ENCODE measurements around the gene TAF1D.
A peak's percentile ranks its signal among the peaks of the same experiment; 100 is the strongest.
"Not testable (repeated sequence)": the region's sequence is repeated elsewhere in the genome, so short reads cannot be mapped to it uniquely, and the experiment has no call there.

TAF1D gene

GRCh38 chr11:93747122-93747521 is 5.8 kb upstream of the TAF1D start:
- no peak for DNase-seq (ENCODE audit: low read depth)

GRCh38 chr11:93746101-93746500 is 4.8 kb upstream of the TAF1D start:
- no peak for DNase-seq (ENCODE audit: low read depth)

- not testable (repeated sequence) for DNase-seq (ENCODE audit: low read depth)
Observed at GRCh38 chr11:93745005-93745755, 3.9 kb upstream of the TAF1D start.

GRCh38 chr11:93744669-93745004 is 3.3 kb upstream of the TAF1D start:
- DNase-seq (ENCODE audit: low read depth) = no peak

- no peak for DNase-seq (ENCODE audit: low read depth)
Observed at GRCh38 chr11:93743291-93743690, 2.0 kb upstream of the TAF1D start.

GRCh38 chr11:93741882-93742226 is 559 bp upstream of the TAF1D start:
- no peak for DNase-seq (ENCODE audit: low read depth)

GRCh38 chr11:93740730-93741093 is 583 bp downstream of the TAF1D start:
- DNase-seq (ENCODE audit: low read depth) = peak; percentile 72

GRCh38 chr11:93740031-93740729 is 1.1 kb downstream of the TAF1D start:
- peak; percentile 81 for DNase-seq (ENCODE audit: low read depth)

- DNase-seq (ENCODE audit: low read depth) = peak; percentile 31
Observed at GRCh38 chr11:93738647-93739081, 2.6 kb downstream of the TAF1D start.

GRCh38 chr11:93737904-93738612 is 3.2 kb downstream of the TAF1D start:
- peak; percentile 31 for DNase-seq (ENCODE audit: low read depth)

GRCh38 chr11:93736129-93736528 is 5.2 kb downstream of the TAF1D start:
- DNase-seq (ENCODE audit: low read depth) = peak; percentile 49

GRCh38 chr11:93735627-93736026 is 5.7 kb downstream of the TAF1D start:
- DNase-seq (ENCODE audit: low read depth) = no peak

- no peak for DNase-seq (ENCODE audit: low read depth)
Observed at GRCh38 chr11:93734427-93735222, 6.7 kb downstream of the TAF1D start.

- no peak for DNase-seq (ENCODE audit: low read depth)
Observed at GRCh38 chr11:93733474-93733873, 7.8 kb downstream of the TAF1D start.

GRCh38 chr11:93732237-93732892 is 8.9 kb downstream of the TAF1D start:
- no peak for DNase-seq (ENCODE audit: low read depth)

GRCh38 chr11:93730108-93731107 is 10.9 kb downstream of the TAF1D start:
- DNase-seq (ENCODE audit: low read depth) = no peak

GRCh38 chr11:93729129-93729616 is 12.1 kb downstream of the TAF1D start:
- DNase-seq (ENCODE audit: low read depth) = peak; percentile 19

- peak; percentile 18 for DNase-seq (ENCODE audit: low read depth)
Observed at GRCh38 chr11:93728792-93729128, 12.5 kb downstream of the TAF1D start.

- DNase-seq (ENCODE audit: low read depth) = peak; percentile 23
Observed at GRCh38 chr11:93727985-93728791, 13.1 kb downstream of the TAF1D start.

GRCh38 chr11:93724089-93724488 is 17.2 kb downstream of the TAF1D start:
- DNase-seq (ENCODE audit: low read depth) = no peak

All from EH (cell line).